ENCODE results near the gene MVB12B. TPM values are rescaled to one million over a fixed set of nuclear protein-coding genes. Genes with fewer than 3 reads are reported as not detected.

MVB12B gene
- total RNA-seq, 2 experiments from 2014 or later, result 14.3 to 15.3 TPM

GRCh38 chr9:126337729-126338372 lies 11.2 kb downstream of the MVB12B start:
- H3K4me3 ChIP-seq (ENCODE audit: low read length), result no peak overlapping the region
- peaks cover 15% of the 10 kb centered on the region for H3K4me1 Mint-ChIP-seq (ENCODE audit: low read depth)
- H3K27me3 ChIP-seq (ENCODE audit: control insufficient read depth in 1 of 2, insufficient read depth in 2 of 2, low read length in 2 of 2), result no peaks in the 10 kb centered on the region
- peaks cover 27% of the 10 kb centered on the region for H3K36me3 Mint-ChIP-seq (ENCODE audit: low read depth)
- no peak for TF ChIP-seq CTCF (IDR thresholded peaks at IDR 0.05)
- H3K4me3 Mint-ChIP-seq, result no peak overlapping the region
- intact Hi-C loops (cut with DNase I, micrococcal nuclease), result no loop called here
- H3K27me3 Mint-ChIP-seq, result no peaks in the 10 kb centered on the region
- peaks cover 16% of the 10 kb centered on the region for H3K36me3 ChIP-seq (ENCODE audit: insufficient read depth, low read length)
- ATAC-seq (ENCODE audit: poor library complexity) (no peak), DNase-seq (no peak)
- ChIA-PET POLR2A (no interaction called here), CTCF (interaction anchor here (1.5 kb wide), 1 partner anchor 17 kb away, joined by 4 read pairs; no protein-coding TSS in a partner anchor)
- H3K4me1 ChIP-seq (ENCODE audit: insufficient read depth, low read length), result no peaks in the 10 kb centered on the region
- no peak overlapping the region for H3K27ac Mint-ChIP-seq
- H3K9me3 ChIP-seq (ENCODE audit: control insufficient read depth in 1 of 2, insufficient read depth in 1 of 2, low read length in 2 of 2), result no peaks in the 10 kb centered on the region
- no peak overlapping the region for H3K27ac ChIP-seq (ENCODE audit: low read depth in 1 of 2, low read length in 2 of 2)
- no peaks in the 10 kb centered on the region for H3K9me3 Mint-ChIP-seq

- H3K36me3 Mint-ChIP-seq (ENCODE audit: low read depth), result peaks cover 33% of the 10 kb centered on the region
- no peaks in the 10 kb centered on the region for H3K27me3 ChIP-seq (ENCODE audit: control insufficient read depth in 1 of 2, insufficient read depth in 2 of 2, low read length in 2 of 2)
- ATAC-seq (ENCODE audit: poor library complexity) (no peak), DNase-seq (no peak)
- peaks cover 16% of the 10 kb centered on the region for H3K36me3 ChIP-seq (ENCODE audit: insufficient read depth, low read length)
- no peaks in the 10 kb centered on the region for H3K4me1 ChIP-seq (ENCODE audit: insufficient read depth, low read length)
- H3K4me3 ChIP-seq (ENCODE audit: low read length), result no peak overlapping the region
- POLR2A ChIA-PET, result no interaction called here
- H3K27me3 Mint-ChIP-seq, result no peaks in the 10 kb centered on the region
- TF ChIP-seq CTCF (IDR thresholded peaks at IDR 0.05), result no peak
- CTCF ChIA-PET, result no interaction called here
- H3K4me3 Mint-ChIP-seq, result no peak overlapping the region
- intact Hi-C loops (cut with DNase I, micrococcal nuclease), result no loop called here
- H3K27ac Mint-ChIP-seq, result no peak overlapping the region
- no peaks in the 10 kb centered on the region for H3K9me3 Mint-ChIP-seq
- peaks cover 15% of the 10 kb centered on the region for H3K4me1 Mint-ChIP-seq (ENCODE audit: low read depth)
- no peak overlapping the region for H3K27ac ChIP-seq (ENCODE audit: low read depth in 1 of 2, low read length in 2 of 2)
- H3K9me3 ChIP-seq (ENCODE audit: control insufficient read depth in 1 of 2, insufficient read depth in 1 of 2, low read length in 2 of 2), result no peaks in the 10 kb centered on the region
These were observed 12.3 kb downstream of the MVB12B start for GRCh38 chr9:126338945-126339344.

- peaks cover 11% of the 10 kb centered on the region for H3K4me1 Mint-ChIP-seq (ENCODE audit: low read depth)
- ChIA-PET CTCF (no interaction called here), POLR2A (no interaction called here)
- Histone ChIP-seq H3K27ac (ENCODE audit: low read depth in 1 of 2, low read length in 2 of 2) (no peak overlapping the region), H3K4me3 (ENCODE audit: low read length) (no peak overlapping the region), H3K4me1 (ENCODE audit: insufficient read depth, low read length) (no peaks in the 10 kb centered on the region), H3K36me3 (ENCODE audit: insufficient read depth, low read length) (peaks cover 22% of the 10 kb centered on the region), H3K9me3 (ENCODE audit: control insufficient read depth in 1 of 2, insufficient read depth in 1 of 2, low read length in 2 of 2) (no peaks in the 10 kb centered on the region), H3K27me3 (ENCODE audit: control insufficient read depth in 1 of 2, insufficient read depth in 2 of 2, low read length in 2 of 2) (no peaks in the 10 kb centered on the region)
- ATAC-seq (ENCODE audit: poor library complexity), result no peak
- H3K9me3 Mint-ChIP-seq, result no peaks in the 10 kb centered on the region
- DNase-seq, result no peak
- H3K27me3 Mint-ChIP-seq, result no peaks in the 10 kb centered on the region
- H3K36me3 Mint-ChIP-seq (ENCODE audit: low read depth), result peaks cover 53% of the 10 kb centered on the region
- H3K27ac Mint-ChIP-seq, result no peak overlapping the region
- intact Hi-C loops (cut with DNase I, micrococcal nuclease), result no loop called here
- no peak for TF ChIP-seq CTCF (IDR thresholded peaks at IDR 0.05)
- H3K4me3 Mint-ChIP-seq, result no peak overlapping the region
These were observed 14.8 kb downstream of the MVB12B start for GRCh38 chr9:126341426-126341825.

Measured in CD4-positive, alpha-beta T cell (primary cell).